Gastroesophageal sphincter (tissue), 3 donors: ENCODE results near the gene MAPK14.

ENCODE experiments used
- EP300 ChIP-seq: sonication (generic); formaldehyde crosslinking; IDR thresholded peaks from one replicate; pipeline ENCODE4 v1.6.1; 2017; ENCODE audit warnings: antibody characterized with exemption, mild to moderate bottlenecking
- TF ChIP-seq, protein P1 (sequence below), 4 experiments: fragments of 200-600 bp in 2 of 4; fragments of 450-650 bp in 2 of 4; sonication (generic) in 1 of 4; IDR thresholded peaks; one replicate each; pipeline ENCODE4 v1.5.1; 2017 to 2019; ENCODE audit warnings: antibody characterized with exemption in 4 of 4, mild to moderate bottlenecking in 2 of 4, moderate library complexity in 2 of 4

GRCh38 chr6:36025260-36025931 lies 2.2 kb upstream of the MAPK14 start:
- TF ChIP-seq EP300, result no peak
- TF ChIP-seq, protein P1, sequence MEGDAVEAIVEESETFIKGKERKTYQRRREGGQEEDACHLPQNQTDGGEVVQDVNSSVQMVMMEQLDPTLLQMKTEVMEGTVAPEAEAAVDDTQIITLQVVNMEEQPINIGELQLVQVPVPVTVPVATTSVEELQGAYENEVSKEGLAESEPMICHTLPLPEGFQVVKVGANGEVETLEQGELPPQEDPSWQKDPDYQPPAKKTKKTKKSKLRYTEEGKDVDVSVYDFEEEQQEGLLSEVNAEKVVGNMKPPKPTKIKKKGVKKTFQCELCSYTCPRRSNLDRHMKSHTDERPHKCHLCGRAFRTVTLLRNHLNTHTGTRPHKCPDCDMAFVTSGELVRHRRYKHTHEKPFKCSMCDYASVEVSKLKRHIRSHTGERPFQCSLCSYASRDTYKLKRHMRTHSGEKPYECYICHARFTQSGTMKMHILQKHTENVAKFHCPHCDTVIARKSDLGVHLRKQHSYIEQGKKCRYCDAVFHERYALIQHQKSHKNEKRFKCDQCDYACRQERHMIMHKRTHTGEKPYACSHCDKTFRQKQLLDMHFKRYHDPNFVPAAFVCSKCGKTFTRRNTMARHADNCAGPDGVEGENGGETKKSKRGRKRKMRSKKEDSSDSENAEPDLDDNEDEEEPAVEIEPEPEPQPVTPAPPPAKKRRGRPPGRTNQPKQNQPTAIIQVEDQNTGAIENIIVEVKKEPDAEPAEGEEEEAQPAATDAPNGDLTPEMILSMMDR (IDR thresholded peaks at IDR 0.05), result no peak
